Adipose tissue (tissue), 3 donors: ENCODE results near the gene DNPEP. TPM values are rescaled to one million over a fixed set of nuclear protein-coding genes. Genes with fewer than 3 reads are reported as not detected.

Experiments used
- H3K27ac ChIP-seq: one replicate; pipeline ENCODE4 v1.5.1; 2013; ENCODE audit warnings: low read depth, low read length
- WGBS, 3 donors: extraction: QIAGEN DNeasy Blood & Tissue Kit; methylation state at CpG; one replicate each; pipeline ENCODE4 v1.1.7; 2013; 5-methylcytosine and 5-hydroxymethylcytosine counted together
- polyA plus RNA-seq, 3 donors: library from polyadenylated mRNA; stranded (reverse); fragments of 200-250 nt; gene quantifications; one replicate each; pipeline ENCODE4 v1.2.3, GENCODE V29; 2013
- donor health status: healthy with polysubstance abuse.
- donor health status: Bipolar disorder and iron deficiency.
- donor health status: healthy.

DNPEP gene
- polyA plus RNA-seq, 3 donors = 43.8 to 100 (median 95.8) TPM

DNA sequence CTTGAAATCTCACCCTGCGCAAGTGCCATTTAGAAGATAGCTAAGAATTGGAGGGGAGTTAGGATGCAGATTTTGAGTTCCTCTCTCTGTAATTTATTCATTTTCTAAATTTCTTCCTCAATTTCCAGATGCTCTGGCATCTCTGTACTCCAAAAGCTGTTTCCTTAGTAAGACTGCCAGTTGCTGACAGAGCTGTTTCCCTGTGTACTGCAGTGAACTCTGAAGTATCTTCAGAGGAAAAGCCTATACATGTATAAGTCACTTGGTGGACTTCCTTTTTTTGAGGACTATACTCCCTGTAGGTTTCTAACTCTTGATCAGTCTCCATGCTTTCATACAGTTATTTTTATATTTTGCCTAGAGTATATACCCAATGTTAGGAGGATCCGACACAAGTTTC is 53.6 kb downstream of the DNPEP start:
- no peak overlapping the region for H3K27ac ChIP-seq
- 68 to 97% (median 93%) methylated on average over 2 of the region's 2 CpGs for WGBS, 3 donors

DNA sequence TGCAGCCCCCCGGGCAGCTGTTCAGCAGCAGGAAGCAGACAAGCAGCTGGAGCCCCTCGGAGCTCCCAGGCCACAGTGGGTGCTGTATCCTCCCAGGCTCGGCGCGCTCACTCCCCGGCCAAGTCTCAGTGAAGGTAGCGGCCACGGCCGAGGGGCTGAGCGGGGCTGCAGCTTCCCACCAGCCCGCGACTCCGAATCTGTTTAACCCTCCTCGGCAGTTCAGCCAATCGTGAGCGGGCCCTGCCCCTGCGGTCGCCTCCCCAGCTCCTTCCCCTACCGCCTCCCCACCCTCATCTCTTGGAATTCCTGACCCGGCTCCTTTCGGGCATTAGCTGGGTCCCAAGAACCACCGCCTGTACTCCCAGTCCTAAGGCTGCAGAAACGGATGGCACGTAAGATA is 55.2 kb downstream of the DNPEP start, which contains the start of gene RESP18:
Gene RESP18, minus strand, starts transcription at position 203 of the 400 bp plus-strand sequence.
- 7 to 9% (median 8%) methylated on average over 22 to 24 of the region's 24 CpGs for WGBS, 3 donors
- H3K27ac ChIP-seq = no peak within 1 kb of the TSS

DNA sequence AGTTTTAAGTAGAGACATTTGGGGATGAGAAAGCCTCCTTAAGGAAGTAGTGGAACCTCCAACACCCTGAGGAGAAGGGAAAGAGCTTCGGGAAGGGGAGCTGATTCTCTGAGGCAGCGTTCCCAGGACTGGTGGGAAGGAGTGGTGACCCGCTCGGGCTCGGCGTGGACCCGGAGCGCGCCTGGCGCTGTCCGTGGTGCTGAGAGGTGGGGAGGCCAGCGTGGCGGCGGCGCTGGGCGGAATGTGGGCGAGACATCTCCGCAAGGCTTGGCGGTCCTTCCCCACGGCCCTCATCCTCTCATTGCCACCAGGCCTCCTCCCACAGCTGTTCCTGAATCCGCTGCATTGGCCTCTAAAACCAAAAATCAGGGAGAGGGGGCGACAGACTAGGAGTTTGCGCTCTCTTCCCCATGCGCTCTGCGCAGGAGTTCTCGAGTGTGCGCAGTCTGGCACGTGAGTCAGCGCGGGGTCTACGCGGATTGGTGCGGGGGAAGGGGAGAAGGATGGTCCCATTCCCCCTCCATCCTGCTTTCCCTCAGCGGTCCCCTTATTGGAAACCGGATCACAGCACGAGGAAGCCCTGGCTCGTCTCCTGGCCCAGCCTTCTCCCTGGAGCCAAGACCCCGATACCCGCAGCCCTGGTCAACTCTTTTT is 56.0 kb downstream of the DNPEP start:
- WGBS, 3 donors = 11 to 13% (median 12%) methylated on average over 39 of the region's 39 CpGs

DNA sequence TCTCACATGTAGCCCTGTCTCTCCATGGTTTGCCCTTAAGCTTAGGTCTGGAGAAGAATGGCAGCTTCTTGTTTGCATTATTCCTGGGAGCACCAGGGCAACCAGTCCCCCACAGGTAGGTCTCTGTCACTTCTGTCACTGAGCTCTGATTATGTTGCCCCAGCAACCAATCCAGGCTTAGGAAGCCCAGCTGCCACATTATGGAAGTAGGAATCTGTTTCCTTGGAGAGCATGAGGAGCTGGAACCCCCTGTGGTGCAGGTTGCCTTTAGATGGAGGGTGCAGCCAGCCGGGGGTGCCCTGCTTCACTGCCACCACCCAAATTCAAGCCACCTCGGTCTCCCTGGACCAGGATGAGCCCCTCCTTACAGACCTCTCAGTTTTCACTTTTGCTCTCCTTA is 60.0 kb downstream of the DNPEP start:
- WGBS, 3 donors = 42 to 56% (median 48%) methylated on average over 2 of the region's 2 CpGs
- H3K27ac ChIP-seq = no peak overlapping the region

More for the DNA sequence above, 56.0 kb downstream of the DNPEP start:
- H3K27ac ChIP-seq = no peak overlapping the region

DNA sequence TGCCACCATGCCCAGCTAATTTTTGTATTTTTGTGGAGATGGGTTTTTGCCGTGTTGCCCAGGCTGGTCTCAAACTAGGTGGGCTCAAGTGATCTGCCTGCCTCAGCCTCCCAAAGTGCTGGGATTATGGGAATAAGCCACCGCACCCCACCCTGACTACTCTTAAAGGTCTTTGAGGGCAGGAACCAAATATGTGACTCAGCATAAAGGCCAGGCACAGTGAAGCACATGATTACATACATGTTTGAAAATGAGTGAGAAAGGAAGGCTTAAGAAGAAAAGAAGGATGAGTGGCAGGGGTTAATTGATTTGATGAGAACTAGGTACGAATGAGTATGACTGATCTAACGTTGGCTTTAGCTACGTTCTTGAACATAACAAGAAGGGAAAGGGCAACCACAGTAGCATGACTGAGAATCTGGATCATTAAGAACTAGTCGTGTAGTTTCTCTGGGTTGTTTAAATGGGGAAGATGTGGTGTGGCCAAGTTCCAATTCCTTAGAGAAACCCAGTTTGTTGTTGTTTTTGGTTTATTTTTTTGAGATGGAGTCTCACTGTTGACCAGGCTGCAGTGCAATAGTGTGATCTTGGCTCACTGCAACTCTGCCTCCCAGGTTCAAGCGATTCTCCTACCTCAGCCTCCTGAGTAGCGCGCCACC is 61.9 kb downstream of the DNPEP start:
- no peak overlapping the region for H3K27ac ChIP-seq
- 58 to 67% (median 64%) methylated on average over 9 of the region's 9 CpGs for WGBS, 3 donors

DNA sequence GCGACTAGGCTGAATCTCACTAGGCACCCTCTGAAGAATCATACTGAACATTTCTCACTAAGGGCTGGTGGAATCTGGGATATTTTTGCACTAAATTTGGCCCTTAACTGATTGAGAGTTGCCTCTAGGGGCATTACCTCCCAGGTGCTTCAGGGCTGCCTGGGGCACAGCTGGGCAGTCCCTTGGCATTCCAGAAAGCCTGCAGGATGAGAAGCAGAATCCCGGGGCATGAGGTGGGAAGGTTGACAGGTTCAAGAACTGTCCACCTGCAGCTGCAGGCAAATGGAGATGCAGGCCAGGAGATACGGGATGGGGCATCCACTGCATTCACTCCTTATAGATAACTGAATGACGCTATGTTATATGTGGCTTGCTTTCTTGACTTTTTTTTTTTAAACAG is 62.6 kb downstream of the DNPEP start:
- no peak overlapping the region for H3K27ac ChIP-seq
- WGBS, 3 donors = 78 to 84% (median 79%) methylated on average over 4 of the region's 4 CpGs

DNA sequence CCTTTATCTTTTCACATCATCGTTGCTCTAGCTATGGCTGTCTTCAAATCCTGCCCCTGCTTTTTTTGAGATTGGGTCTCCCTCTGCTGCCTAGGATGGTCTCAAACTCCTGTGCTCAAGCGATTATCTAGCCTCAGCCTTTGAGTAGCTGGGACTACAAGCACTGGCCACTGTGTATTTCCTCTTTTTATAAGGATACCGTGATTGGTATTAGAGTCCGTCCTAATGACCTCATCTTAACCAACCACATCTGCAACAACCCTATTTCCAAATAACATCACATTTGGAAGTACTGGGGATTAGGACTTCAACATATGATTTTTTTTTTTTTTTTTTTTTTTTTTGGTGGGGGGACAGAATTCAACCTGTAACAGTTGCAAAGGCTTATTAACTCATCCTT is 64.3 kb downstream of the DNPEP start:
- H3K27ac ChIP-seq = no peak overlapping the region
- WGBS, 3 donors = 57 to 61% (median 61%) methylated on average over 4 of the region's 4 CpGs

Other genes with a start within 250 kb of the DNPEP start
- gene NHEJ1, start 227.1 kb downstream of the DNPEP start, polyA plus RNA-seq = 10 to 100 TPM in 1 of 3 donors, 1 to 10 TPM in 2; 8.8 to 12.8 (median 9.4) TPM
- 1 to 10 TPM in 1 of 3 donors, under 1 TPM in 2; 0.48 to 2.0 (median 0.64) TPM for gene SLC23A3, start 217.9 kb downstream of the DNPEP start, polyA plus RNA-seq
- 10 to 100 TPM; 33.4 to 58.3 (median 48.4) TPM for gene CNPPD1, start 211.0 kb downstream of the DNPEP start, polyA plus RNA-seq
- gene RETREG2, start 209.6 kb downstream of the DNPEP start, polyA plus RNA-seq = 10 to 100 TPM; 34.3 to 44.2 (median 40.2) TPM
- gene ZFAND2B, start 181.1 kb downstream of the DNPEP start, polyA plus RNA-seq = 10 to 100 TPM; 26.0 to 38.9 (median 27.3) TPM
- 10 to 100 TPM; 15.3 to 43.3 (median 28.1) TPM for gene ABCB6, start 169.0 kb downstream of the DNPEP start, polyA plus RNA-seq
- 10 to 100 TPM; 11.4 to 32.1 (median 21.2) TPM for gene ATG9A, start 158.3 kb downstream of the DNPEP start, polyA plus RNA-seq
- 10 to 100 TPM; 15.7 to 23.0 (median 20.7) TPM for gene ANKZF1, start 158.1 kb downstream of the DNPEP start, polyA plus RNA-seq
- gene GLB1L, start 142.5 kb downstream of the DNPEP start, polyA plus RNA-seq = 10 to 100 TPM in 2 of 3 donors, 1 to 10 TPM in 1; 2.1 to 12.9 (median 11.8) TPM
- 10 to 100 TPM; 33.8 to 36.6 (median 33.9) TPM for gene STK16, start 142.4 kb downstream of the DNPEP start, polyA plus RNA-seq
- gene TUBA4B, start 134.7 kb downstream of the DNPEP start, polyA plus RNA-seq = not detected
- gene TUBA4A, start 134.0 kb downstream of the DNPEP start, polyA plus RNA-seq = 10 to 100 TPM; 20.5 to 39.3 (median 30.0) TPM
- 10 to 100 TPM; 51.6 to 78.9 (median 68.9) TPM for gene DNAJB2, start 108.5 kb downstream of the DNPEP start, polyA plus RNA-seq
- 10 to 100 TPM in 1 of 3 donors, under 1 TPM in 1, not detected in 1; 0.45 to 15.5 TPM for gene PTPRN, start 78.5 kb downstream of the DNPEP start, polyA plus RNA-seq
- not detected for gene RESP18, start 55.2 kb downstream of the DNPEP start, polyA plus RNA-seq
- 10 to 100 TPM; 18.9 to 35.8 (median 25.4) TPM for gene DES, start 30.5 kb upstream of the DNPEP start, polyA plus RNA-seq
- gene SPEG, start 46.9 kb upstream of the DNPEP start, polyA plus RNA-seq = 10 to 100 TPM in 1 of 3 donors, 1 to 10 TPM in 2; 3.4 to 22.5 (median 6.8) TPM
- gene GMPPA, start 111.0 kb upstream of the DNPEP start, polyA plus RNA-seq = 10 to 100 TPM; 27.5 to 39.9 (median 35.8) TPM
- gene ASIC4, start 126.6 kb upstream of the DNPEP start, polyA plus RNA-seq = under 1 TPM in 2 of 3 donors, not detected in 1; 0.02 to 0.11 TPM
- 100 to 1,000 TPM in 1 of 3 donors, 10 to 100 TPM in 2; 15.7 to 113 (median 21.8) TPM for gene CHPF, start 155.9 kb upstream of the DNPEP start, polyA plus RNA-seq
- 1 to 10 TPM; 2.3 to 9.5 (median 3.7) TPM for gene TMEM198, start 156.1 kb upstream of the DNPEP start, polyA plus RNA-seq
- 10 to 100 TPM; 64.3 to 87.8 (median 66.4) TPM for gene OBSL1, start 183.6 kb upstream of the DNPEP start, polyA plus RNA-seq
- 1 to 10 TPM in 1 of 3 donors, under 1 TPM in 2; 0.33 to 6.5 (median 0.56) TPM for gene INHA, start 184.4 kb upstream of the DNPEP start, polyA plus RNA-seq
- gene STK11IP, start 209.9 kb upstream of the DNPEP start, polyA plus RNA-seq = 10 to 100 TPM; 13.0 to 16.8 (median 15.7) TPM
- 10 to 100 TPM in 1 of 3 donors, 1 to 10 TPM in 2; 2.7 to 10.7 (median 3.5) TPM for gene SLC4A3, start 239.7 kb upstream of the DNPEP start, polyA plus RNA-seq